HG03342 (cell line): ENCODE measurements around the gene ZFYVE9.

Experiments
- ATAC-seq: cut with Tn5 transposase; IDR thresholded peaks from one replicate; pipeline ENCODE4 v1.9.1; 2021; ENCODE audit warnings: mild to moderate bottlenecking, moderate library complexity; ENCODE audit not compliant: unreplicated experiment

ZFYVE9 gene

DNA sequence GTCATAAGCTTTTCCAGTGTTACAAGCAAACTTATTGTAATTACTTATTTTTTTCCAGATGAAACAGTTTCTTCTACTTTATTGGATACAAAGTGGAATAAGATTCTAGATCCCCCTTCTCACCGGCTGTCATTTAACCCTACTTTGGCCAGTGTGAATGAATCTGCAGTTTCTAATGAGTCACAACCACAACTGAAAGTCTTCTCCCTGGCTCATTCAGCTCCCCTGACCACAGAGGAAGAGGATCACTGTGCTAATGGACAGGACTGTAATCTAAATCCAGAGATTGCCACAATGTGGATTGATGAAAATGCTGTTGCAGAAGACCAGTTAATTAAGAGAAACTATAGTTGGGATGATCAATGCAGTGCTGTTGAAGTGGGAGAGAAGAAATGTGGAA, 95.5 kb downstream of the ZFYVE9 start:
- ATAC-seq, result no peak

DNA sequence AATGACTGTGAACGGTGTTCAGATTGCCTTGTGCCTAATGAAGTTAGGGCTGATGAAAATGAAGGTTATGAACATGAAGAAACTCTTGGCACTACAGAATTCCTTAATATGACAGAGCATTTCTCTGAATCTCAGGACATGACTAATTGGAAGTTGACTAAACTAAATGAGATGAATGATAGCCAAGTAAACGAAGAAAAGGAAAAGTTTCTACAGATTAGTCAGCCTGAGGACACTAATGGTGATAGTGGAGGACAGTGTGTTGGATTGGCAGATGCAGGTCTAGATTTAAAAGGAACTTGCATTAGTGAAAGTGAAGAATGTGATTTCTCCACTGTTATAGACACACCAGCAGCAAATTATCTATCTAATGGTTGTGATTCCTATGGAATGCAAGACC, 96.6 kb downstream of the ZFYVE9 start:
- ATAC-seq, result no peak

DNA sequence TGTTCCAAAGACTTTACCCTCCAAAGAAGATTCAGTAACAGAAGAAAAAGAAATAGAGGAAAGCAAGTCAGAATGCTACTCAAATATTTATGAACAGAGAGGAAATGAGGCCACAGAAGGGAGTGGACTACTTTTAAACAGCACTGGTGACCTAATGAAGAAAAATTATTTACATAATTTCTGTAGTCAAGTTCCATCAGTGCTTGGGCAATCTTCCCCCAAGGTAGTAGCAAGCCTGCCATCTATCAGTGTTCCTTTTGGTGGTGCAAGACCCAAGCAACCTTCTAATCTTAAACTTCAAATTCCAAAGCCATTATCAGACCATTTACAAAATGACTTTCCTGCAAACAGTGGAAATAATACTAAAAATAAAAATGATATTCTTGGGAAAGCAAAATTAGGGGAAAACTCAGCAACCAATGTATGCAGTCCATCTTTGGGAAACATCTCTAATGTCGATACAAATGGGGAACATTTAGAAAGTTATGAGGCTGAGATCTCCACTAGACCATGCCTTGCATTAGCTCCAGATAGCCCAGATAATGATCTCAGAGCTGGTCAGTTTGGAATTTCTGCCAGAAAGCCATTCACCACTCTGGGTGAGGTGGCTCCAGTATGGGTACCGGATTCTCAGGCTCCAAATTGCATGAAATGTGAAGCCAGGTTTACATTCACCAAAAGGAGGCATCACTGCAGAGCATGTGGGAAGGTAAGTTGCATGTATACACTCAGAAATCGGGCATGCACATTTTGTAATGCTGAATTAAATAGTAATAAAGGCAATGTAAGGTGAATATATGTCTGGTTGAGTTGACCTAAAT, 97.2 kb downstream of the ZFYVE9 start:
- no peak for ATAC-seq

DNA sequence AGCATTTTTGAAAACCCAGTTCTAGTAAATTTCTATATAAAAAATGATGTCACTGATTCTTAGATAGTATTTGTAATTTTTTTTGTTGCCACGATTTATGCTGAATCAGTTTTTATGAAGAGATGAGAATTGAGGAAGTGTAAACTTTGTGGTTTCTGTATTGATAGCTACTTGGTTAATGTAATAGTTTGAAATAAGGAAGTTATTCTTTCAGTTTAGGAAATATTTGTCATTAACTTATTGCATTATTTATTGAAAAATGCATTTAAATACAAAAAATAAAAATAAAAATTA, 97.8 kb downstream of the ZFYVE9 start:
- peak; percentile 75 for ATAC-seq

DNA sequence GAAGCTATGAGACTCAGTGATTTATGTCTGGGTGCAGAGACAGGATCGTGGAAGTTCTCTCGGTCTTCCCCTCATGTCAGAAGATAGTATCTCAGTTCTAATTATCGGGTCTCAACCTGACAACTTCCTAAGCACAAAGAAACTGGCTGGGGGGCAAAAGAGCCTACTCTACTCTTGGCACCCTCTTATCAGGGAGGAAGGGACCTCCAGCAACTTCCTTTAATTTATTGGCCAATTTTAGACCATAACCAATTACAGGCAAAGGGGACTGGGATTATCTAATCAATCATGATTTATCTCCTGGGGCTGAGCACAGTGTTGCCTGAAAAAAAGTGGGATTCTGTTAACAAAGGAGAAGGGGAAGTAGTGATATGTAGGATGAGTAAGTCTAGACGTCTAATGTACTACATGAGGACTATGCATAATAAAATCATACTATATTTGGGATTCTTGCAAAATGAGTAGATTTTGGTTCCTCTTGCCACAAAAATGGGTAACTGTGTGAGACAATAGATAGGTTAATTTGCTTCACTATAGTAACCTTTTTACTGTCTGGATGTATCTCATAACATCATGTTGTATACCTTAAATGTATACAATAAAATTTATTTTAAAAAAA, 98.8 kb downstream of the ZFYVE9 start:
- ATAC-seq, result no peak

DNA sequence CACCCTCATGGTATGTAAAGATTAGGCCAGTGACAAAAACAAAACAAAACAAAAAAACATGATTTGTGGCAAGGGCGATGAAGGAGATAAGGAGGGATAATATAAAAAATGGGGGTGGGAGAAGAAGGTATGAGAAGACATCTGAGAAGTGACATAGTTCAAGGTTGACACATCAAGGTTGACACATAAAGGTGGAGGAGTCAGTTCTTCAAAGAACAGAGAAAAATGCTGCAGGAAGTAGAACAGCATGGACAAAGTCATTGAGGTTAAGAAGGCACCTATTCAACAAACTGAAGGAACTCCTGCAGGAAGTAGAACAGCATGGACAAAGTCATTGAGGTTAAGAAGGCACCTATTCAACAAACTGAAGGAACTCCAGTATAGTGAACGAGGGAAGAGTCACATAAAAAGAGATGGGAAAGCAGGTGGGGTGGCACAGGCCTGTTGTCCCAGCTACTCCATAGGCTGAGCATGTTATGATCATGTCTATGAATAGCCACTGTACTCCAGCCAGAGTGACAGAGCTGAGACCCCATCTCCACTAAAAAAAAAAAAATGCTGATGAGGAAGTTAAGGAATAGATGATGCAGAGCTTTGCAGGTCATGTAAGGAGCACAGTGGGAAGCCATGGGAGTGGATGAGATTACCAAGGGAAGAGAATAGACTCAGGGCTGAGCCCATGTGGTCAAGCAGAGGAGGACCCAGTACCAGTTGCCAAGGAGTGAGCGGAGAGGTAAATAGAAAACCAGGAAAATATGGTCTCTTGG, 101.5 kb downstream of the ZFYVE9 start:
- ATAC-seq, result no peak

DNA sequence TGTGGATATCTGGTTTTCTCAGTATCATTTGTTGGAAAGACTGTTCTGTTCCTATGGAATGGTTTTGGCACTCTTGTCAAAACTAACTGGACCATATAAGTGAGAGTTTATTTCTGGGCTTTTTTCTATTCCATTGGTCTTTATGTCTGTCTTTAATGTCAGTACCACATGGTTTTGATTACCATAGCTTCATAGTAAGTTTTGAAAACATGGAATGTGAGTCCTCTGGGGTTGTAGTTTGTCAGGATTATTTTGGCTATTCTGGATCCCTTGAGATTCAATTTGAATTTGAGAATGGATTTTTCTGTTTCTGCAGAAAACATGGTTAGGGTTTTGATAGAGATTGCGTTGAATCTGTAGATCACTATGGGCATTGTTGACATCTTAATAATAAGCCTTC, 107.9 kb downstream of the ZFYVE9 start:
- ATAC-seq, result no peak

DNA sequence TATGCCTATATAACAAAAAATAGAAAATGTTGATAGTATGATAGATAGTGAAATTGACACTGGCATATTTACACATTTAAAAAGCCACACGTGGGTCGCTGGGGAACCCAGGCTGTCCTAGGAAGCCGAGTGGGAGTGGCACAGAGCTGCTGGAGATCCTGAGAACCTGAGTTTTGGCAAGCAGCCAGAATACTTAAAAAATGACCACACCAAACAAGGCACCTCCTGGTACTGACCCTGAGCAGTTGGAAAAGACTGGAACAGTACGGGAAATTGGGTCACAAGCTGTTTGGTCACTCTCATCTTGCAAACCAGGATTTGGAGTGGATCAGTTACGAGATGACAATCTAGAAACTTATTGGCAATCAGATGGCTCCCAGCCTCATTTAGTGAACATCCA, 111.5 kb downstream of the ZFYVE9 start:
- no peak for ATAC-seq

DNA sequence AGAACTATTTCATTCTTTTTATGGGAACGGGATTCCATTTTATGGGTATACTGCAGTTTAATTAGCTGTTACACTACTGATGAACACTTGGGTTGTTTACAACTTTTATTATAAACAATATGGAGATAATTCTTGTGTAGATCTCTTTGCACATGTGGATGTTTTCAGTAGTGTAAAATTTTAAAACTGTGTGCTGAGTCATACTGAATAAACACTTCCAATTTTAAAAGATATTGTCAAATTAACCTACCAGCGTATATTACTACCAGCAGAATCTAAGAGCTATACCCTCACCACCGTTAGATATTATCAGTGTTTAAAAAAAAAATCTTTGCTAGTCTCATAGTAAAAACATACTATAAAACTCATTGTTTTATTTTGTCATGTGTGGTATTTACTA, 118.0 kb downstream of the ZFYVE9 start:
- no peak for ATAC-seq

DNA sequence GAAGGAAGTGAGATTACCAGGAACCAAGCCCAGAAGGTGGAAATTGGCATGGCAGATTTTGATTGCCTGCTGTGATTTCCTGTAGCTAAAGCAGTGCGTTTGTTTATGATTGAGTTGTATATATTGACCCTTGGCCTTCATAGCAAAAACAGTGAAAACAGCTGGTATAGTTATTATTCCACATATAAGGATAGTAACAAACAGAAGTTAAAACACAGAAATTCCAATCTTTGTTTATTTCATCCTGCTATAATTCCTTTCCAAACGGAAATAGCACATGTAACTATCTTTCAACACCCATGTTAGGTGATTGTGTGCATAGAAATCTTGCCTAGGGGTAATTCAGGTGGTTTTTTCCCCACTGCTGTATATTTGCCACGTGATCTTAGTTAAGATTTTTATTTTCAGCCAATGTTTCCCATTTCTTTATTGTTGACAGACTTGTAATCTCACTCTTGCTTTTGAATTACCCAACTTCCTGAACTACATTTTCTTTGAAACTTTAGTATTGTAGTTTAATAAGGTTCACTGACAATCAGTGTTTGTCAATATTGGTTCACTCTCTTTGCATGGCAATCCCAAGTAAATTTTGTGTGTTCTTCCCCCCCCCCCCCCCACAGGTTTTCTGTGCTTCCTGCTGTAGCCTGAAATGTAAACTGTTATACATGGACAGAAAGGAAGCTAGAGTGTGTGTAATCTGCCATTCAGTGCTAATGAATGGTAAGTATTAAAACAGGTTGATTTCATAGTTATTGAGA, 121.4 kb downstream of the ZFYVE9 start:
- ATAC-seq, result no peak

DNA sequence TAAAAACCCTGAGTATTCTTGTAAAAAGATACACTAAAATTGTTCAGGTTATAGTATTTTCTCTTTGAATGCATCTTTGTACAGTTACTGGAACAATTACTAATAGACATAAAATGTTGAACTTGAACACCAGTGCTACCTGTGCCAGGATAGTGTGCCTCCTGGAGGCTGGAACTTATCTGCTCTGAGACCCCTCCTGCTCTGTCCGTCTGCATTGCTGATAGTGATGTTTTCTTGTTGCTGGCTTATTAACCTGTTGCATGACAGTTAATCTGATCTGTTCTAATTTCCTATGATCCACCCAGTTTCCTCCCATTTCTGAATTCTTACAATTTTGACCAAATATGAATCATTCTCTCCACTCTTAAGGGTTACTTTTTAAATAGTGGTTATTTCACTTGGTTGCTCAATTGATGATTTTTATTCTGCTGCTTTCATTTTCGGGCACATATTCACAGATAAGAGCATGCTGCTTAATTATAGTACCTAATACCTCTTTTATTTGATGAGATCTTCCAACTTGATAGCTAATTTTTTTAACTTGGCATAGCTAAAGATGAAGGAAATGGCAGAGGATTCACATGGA, 122.7 kb downstream of the ZFYVE9 start:
- ATAC-seq, result no peak

DNA sequence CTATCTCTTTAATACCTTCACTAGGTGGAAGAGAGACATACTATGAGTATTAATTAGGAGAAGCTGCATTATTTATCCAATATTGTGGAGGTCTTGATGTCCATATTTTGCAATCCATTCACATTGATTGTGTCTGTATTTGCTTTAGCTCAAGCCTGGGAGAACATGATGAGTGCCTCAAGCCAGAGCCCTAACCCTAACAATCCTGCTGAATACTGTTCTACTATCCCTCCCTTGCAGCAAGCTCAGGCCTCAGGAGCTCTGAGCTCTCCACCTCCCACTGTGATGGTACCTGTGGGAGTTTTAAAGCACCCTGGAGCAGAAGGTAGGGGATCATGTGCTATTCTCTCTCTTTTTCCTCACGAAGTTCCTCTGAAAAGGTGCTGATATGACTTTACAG, 124.6 kb downstream of the ZFYVE9 start:
- no peak for ATAC-seq

DNA sequence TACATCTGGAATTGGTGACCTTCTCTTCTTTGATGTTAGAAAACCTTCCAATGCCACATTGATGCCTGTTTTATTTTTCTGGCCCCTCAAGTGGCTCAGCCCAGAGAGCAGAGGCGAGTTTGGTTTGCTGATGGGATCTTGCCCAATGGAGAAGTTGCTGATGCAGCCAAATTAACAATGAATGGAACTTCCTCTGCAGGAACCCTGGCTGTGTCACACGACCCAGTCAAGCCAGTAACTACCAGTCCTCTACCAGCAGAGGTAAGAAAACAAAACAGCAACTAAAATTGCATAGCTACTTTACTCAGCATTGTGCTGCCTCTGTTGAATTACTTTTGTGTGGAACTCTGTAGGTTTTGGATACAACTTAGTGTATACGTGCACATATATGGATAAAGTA, 126.5 kb downstream of the ZFYVE9 start:
- no peak for ATAC-seq

DNA sequence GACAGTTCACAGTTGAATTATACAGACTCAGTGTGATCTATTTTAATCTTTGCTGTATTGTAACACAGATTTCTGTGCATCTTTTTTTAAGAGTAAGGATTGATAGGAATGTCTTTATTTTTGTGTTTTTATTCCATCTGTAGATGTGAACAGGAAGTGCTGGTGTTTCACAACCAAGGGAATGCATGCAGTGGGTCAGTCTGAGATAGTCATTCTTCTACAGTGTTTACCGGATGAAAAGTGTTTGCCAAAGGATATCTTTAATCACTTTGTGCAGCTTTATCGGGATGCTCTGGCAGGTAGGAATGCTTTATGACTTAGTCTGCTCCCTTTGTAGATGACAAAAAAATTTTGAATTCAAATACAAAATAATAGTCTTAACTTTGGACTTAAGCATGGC, 139.6 kb downstream of the ZFYVE9 start:
- ATAC-seq, result no peak

DNA sequence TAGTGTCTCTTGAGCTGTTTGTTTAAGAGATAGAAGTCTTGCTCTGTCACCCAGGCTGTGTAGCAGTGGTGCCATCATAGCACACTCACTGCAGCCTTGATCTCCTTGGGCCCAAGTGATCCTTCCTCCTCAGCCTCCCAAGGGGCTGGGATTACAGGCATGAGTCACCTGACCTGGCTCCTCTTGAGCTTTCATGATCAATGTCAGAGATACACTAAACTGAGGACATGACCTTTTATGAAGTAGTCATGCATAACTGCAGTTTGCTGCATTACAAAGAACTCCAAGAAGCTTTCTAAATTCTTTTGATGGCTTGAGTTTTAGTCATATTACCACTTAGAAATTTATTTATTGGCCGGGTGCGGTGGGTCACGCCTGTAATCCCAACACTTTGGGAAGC, 146.4 kb downstream of the ZFYVE9 start:
- ATAC-seq, result no peak

DNA sequence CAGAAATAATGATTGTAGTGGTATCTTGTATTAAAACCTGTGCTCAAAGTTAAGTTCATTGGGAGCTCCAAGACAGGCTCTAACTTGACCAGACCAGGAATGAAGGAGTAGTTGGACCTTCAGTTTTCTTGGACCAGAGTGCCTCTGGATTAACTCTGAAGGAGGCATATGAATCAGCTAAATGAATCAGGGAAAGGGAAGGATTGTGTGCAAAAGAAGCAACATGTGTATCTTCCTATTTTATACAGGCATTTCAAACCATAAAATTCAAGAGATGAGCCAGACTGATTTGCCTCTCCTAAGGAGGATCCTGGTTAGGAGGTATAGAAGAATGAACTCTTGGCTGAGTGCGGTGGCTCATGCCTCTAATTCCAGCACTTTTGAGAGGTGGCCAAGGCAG, 152.7 kb downstream of the ZFYVE9 start:
- no peak for ATAC-seq

DNA sequence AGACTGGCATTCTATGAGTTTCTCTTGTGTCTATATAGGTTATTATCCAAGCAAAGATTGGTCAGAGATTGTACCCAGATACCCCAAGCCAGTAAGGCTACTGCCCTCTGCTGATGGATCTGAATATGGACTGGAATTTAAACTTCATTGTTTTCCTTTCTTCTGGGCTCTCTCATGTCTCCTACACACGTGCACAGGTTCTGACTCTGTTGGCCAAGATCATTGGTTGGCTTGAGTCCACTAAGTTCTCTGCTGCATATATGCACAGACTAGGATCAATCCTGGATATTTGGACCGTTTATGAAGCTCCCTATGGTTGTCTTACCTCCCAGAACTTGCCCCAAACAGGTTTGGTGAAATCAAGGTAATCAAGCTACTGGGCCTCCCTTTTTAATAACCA, 154.5 kb downstream of the ZFYVE9 start:
- ATAC-seq, result no peak

DNA sequence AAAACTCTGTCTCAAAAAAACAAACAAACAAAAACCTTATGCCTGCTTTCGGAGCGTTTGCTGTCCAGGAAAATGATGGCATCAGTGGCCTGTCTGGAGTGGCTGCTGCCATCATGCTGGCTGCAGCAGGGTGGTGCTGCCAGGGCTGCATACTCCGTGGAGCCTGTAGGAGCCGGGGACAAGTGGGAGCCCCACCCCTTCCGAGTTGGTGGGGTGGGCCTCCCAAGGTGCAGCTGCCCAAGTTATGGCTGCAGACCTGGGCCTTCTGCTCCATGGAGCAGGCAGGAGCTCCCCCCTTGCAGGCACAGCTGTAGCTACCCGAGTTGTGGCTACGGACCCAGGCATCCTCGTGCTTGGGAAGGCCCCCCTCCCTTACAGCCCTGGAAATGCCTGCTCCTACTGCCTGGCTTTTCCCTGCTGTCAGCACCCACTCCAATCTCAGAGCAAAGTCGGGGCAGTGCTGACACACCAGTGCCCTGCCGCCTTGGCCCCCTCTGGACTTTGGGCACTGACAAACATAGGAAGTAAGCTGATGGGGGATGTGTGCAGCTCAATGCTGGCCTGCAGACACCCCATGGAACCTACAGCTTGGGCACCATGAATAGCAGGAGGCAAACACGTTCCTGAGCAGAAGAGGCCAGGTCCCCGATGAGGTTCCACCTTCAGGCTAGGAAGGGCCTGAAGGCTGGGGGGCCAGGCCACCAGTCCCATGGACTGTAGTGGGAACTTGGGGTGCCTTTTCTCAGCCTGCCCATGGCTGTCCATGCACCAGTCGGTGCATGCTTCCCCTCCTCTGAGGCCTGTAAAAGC, 163.7 kb downstream of the ZFYVE9 start:
- no peak for ATAC-seq

DNA sequence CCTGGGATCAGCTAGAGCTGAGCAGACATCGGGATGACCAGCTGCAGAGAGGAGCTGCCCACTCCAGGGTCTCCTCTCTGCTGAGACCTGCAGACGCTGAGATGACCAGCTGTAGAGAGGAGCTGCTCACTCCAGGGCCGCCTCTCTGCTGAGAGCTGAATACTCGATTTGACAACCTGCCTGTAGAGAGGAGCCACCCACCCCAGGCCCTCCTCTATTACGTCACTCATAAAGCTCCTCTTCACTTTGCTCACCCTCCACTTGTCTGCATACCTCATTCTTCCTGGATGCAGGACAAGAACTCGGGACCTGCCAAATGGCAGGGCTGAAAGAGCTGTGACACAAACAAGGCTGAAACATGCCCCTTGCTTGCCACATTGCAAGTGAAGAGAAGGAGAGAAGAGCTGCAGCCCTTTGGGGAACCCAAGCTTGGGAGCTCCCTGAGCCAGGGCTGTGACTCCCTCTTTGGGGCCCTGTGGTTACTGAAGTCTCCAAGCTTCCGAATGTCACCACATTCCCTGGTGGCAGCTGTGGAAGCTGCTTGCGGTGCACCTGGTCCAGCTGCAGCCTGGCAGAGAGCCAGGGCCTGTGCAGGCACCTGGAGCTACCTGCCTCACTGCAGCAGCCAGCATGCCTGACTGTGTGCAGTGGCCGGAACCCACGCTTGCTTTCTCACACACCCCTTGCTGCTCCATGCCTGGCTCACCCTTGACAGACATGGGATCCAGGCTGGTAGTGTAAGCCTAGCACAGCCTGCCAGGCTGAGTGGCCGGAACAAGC, 164.5 kb downstream of the ZFYVE9 start:
- no peak for ATAC-seq

DNA sequence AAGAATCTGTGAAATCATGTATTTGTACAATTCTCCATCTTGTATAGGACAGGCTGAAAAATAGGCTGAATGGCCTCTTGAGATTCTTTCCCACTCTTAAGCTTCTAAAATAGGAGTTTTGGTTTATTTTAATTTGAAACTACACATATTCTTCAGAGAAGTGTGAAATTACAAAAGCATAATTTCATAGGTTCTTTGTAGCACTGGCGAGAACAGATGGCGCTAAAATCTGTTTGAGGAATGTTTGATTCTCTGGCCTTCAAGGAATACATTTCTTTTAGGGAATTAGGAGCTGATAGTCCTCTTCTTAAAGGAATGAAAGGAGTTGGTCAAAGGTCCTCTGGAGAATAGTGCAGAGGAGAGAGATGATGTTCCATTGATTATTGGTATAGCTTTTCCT, 179.2 kb downstream of the ZFYVE9 start:
- ATAC-seq, result no peak
